MM.1S (cell line): ENCODE results near the gene CASS4.

ENCODE experiments used
- DNase-seq: peaks from one replicate; pipeline ENCODE4 v3.0.0-alpha.2; 2015
- H2AFZ ChIP-seq: fragments of 300-600 bp; sonication (generic); 2 replicates; pipeline ENCODE4 v1.6.0; 2016; ENCODE audit warnings: antibody characterized with exemption, low read length
- H3F3A ChIP-seq: fragments of 300-600 bp; sonication (generic); 2 replicates; pipeline ENCODE4 v1.6.1; 2016; ENCODE audit warnings: mild to moderate bottlenecking, antibody characterized with exemption, low read length, moderate library complexity, mixed read lengths; ENCODE audit not compliant: insufficient read depth
- H3K27ac ChIP-seq: fragments of 300-600 bp; sonication (generic); 2 replicates; pipeline ENCODE4 v1.5.1; 2016; ENCODE audit warnings: mild to moderate bottlenecking, low read length
- H3K27me3 ChIP-seq: fragments of 300-600 bp; sonication (generic); replicated peaks from 2 replicates; pipeline ENCODE4 v1.6.0; 2016; ENCODE audit warnings: low read length; ENCODE audit not compliant: insufficient read depth
- H3K36me3 ChIP-seq: fragments of 300-600 bp; sonication (generic); replicated peaks from 2 replicates; pipeline ENCODE4 v1.6.1; 2016; ENCODE audit warnings: mild to moderate bottlenecking, low read length, mixed read lengths; ENCODE audit not compliant: insufficient read depth
- H3K4me1 ChIP-seq: fragments of 300-600 bp; sonication (generic); 2 replicates; pipeline ENCODE4 v1.6.1; 2016; ENCODE audit warnings: low read length, mixed read lengths
- H3K4me2 ChIP-seq: fragments of 300-600 bp; sonication (generic); 2 replicates; pipeline ENCODE4 v1.6.0; 2016; ENCODE audit warnings: low read depth, low read length
- H3K4me3 ChIP-seq: fragments of 300-600 bp; sonication (generic); 2 replicates; pipeline ENCODE4 v1.5.1; 2016; ENCODE audit warnings: low read length, mixed read lengths
- H3K79me2 ChIP-seq: fragments of 300-600 bp; sonication (generic); 2 replicates; pipeline ENCODE4 v1.6.1; 2016; ENCODE audit warnings: mixed run types, low read length, mixed read lengths
- H3K9ac ChIP-seq: fragments of 300-600 bp; sonication (generic); 2 replicates; pipeline ENCODE4 v1.6.1; 2016; ENCODE audit warnings: low read length, mixed read lengths
- H3K9me2 ChIP-seq: fragments of 300-600 bp; sonication (generic); replicated peaks from 2 replicates; pipeline ENCODE4 v1.6.1; 2016; ENCODE audit warnings: mild to moderate bottlenecking, low read length, mixed read lengths; ENCODE audit not compliant: insufficient read depth
- H3K9me3 ChIP-seq: fragments of 300-600 bp; sonication (generic); replicated peaks from 2 replicates; pipeline ENCODE4 v1.6.1; 2016; ENCODE audit warnings: mild to moderate bottlenecking, low read length, mixed read lengths; ENCODE audit not compliant: insufficient read depth
- H4K20me1 ChIP-seq: fragments of 300-600 bp; sonication (generic); 2 replicates; pipeline ENCODE4 v1.6.1; 2016; ENCODE audit warnings: mild to moderate bottlenecking, low read length, moderate library complexity, mixed read lengths; ENCODE audit not compliant: insufficient read depth
- EZH2 ChIP-seq: fragments of 300-600 bp; sonication (generic); optimal IDR thresholded peaks from 2 replicates; pipeline ENCODE3; 2017; ENCODE audit warnings: low read depth, mild to moderate bottlenecking, antibody characterized with exemption, low read length, mixed read lengths
- EZH2phosphoT487 ChIP-seq: fragments of 300-600 bp; sonication (generic); IDR thresholded peaks from 2 replicates; pipeline ENCODE4 v1.6.1; 2018; ENCODE audit warnings: antibody characterized with exemption, low read length
- TF ChIP-seq, protein P1 (sequence below): fragments of 300-600 bp; sonication (generic); IDR thresholded peaks from 2 replicates; pipeline ENCODE4 v1.5.1; 2016; ENCODE audit warnings: antibody characterized with exemption, low read length, mixed read lengths

The CASS4 gene

GRCh38 chr20:56465997-56466396, 53.9 kb downstream of the CASS4 start:
- no peak overlapping the region for H3K4me3 ChIP-seq

DNA sequence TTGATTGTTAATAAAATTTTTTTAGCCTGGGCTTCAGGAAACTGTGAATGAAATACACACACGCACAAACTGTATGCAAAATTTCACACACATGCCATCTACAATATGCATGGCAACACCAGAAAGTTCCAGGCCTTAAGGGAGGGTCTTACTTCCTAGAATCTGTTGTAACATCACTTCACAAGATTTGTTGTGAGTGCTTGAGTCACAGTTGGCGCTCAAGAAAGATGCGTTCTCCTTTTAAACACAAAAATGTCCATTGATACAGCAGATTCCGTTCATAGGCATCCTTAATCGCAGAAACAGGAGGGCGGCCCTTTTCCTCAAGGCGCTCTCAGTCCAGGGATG, 55.9 kb downstream of the CASS4 start:
- H3K79me2 ChIP-seq: peaks cover 40% of the 10 kb centered on the region
- no peaks in the 10 kb centered on the region for H3F3A ChIP-seq
- peaks cover 10% of the 10 kb centered on the region for H3K27me3 ChIP-seq
- H3K27ac ChIP-seq: no peak overlapping the region
- no peaks in the 10 kb centered on the region for H3K9me3 ChIP-seq
- H3K4me1 ChIP-seq: peaks cover 8% of the 10 kb centered on the region
- no peaks in the 10 kb centered on the region for H3K9me2 ChIP-seq
- H3K36me3 ChIP-seq: no peaks in the 10 kb centered on the region
- TF ChIP-seq EZH2phosphoT487 (no peak), EZH2 (no peak)
- TF ChIP-seq, protein P1, sequence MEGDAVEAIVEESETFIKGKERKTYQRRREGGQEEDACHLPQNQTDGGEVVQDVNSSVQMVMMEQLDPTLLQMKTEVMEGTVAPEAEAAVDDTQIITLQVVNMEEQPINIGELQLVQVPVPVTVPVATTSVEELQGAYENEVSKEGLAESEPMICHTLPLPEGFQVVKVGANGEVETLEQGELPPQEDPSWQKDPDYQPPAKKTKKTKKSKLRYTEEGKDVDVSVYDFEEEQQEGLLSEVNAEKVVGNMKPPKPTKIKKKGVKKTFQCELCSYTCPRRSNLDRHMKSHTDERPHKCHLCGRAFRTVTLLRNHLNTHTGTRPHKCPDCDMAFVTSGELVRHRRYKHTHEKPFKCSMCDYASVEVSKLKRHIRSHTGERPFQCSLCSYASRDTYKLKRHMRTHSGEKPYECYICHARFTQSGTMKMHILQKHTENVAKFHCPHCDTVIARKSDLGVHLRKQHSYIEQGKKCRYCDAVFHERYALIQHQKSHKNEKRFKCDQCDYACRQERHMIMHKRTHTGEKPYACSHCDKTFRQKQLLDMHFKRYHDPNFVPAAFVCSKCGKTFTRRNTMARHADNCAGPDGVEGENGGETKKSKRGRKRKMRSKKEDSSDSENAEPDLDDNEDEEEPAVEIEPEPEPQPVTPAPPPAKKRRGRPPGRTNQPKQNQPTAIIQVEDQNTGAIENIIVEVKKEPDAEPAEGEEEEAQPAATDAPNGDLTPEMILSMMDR: no peak
- no peak for DNase-seq
- peak overlapping the region; percentile 64 for H3K4me2 ChIP-seq
- H3K9ac ChIP-seq: peak overlapping the region; percentile 46; the same call in 1 of the 2 replicates
- no peaks in the 10 kb centered on the region for H4K20me1 ChIP-seq
- H2AFZ ChIP-seq: peak overlapping the region; percentile 93
- H3K4me3 ChIP-seq: peak overlapping the region; percentile 93

More at GRCh38 chr20:56465997-56466396, 53.9 kb downstream of the CASS4 start:
- no peaks in the 10 kb centered on the region for H3K9me3 ChIP-seq
- H3K9me2 ChIP-seq: no peaks in the 10 kb centered on the region
- H3K27me3 ChIP-seq: peaks cover 10% of the 10 kb centered on the region
- no peak overlapping the region for H3K9ac ChIP-seq
- H3K27ac ChIP-seq: no peak overlapping the region
- no peak overlapping the region for H3K4me2 ChIP-seq
- H3K4me1 ChIP-seq: peaks cover 8% of the 10 kb centered on the region
- no peaks in the 10 kb centered on the region for H4K20me1 ChIP-seq
- no peaks in the 10 kb centered on the region for H3F3A ChIP-seq
- H2AFZ ChIP-seq: no peak overlapping the region
- peaks cover 26% of the 10 kb centered on the region for H3K79me2 ChIP-seq
- TF ChIP-seq, protein P1: no peak
- no peak for TF ChIP-seq EZH2
- no peak for DNase-seq
- H3K36me3 ChIP-seq: no peaks in the 10 kb centered on the region

DNA sequence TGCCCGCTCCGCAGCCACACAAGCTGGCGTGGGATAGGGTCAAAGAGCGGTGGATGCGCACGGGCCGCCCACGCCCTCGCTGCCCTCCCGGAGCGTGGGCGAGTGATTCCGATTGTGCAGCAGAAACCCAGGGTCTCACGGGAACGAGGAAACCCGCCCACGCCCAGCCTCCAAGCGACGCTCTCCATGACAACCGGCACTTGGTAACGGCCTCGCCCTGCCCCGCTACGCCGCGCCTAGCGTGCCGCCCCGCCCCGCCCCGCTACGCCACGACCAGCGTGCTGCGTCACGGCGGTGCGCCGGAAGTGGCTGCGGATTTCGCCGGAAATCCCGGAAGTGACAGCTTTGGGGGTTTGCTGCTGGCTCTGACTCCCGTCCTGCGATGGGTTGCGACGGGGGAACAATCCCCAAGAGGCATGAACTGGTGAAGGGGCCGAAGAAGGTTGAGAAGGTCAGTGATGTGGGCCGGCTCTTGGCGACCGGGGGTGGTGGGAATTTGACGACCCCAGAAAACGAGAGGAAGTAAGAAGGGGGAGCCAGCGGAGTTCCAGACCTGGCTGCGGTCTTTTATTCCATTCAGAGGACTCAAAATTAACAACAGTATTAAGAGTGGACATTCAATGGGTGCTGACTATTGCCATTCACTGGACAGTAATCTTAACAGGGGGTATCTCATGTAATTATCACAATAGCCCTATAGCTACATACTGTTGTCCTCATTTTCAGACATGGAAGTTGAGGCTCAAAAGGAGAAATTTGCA, 56.4 kb downstream of the CASS4 start, which contains the start of gene RTF2:
RTF2 (plus strand) TSS at position 312 of the 761 bp plus-strand sequence; CDS start at position 383, 71 bp downstream.
- Histone ChIP-seq H3K27me3 (peaks cover 10% of the 10 kb centered on the region), H3F3A (no peaks in the 10 kb centered on the region), H3K36me3 (no peaks in the 10 kb centered on the region), H3K79me2 (peaks cover 41% of the 10 kb centered on the region), H3K27ac (peak within 1 kb of the TSS; percentile 47; the same call in 1 of the 2 replicates), H3K4me2 (peak within 1 kb of the TSS; percentile 77), H3K9me3 (no peaks in the 10 kb centered on the region), H2AFZ (peak within 1 kb of the TSS; percentile 93), H3K4me3 (peak within 1 kb of the TSS; percentile 93), H3K4me1 (peaks cover 8% of the 10 kb centered on the region), H4K20me1 (no peaks in the 10 kb centered on the region), H3K9me2 (no peaks in the 10 kb centered on the region), H3K9ac (peak within 1 kb of the TSS; percentile 83)
- TF ChIP-seq EZH2 (no peak), EZH2phosphoT487 (no peak)
- TF ChIP-seq, protein P1: no peak
- DNase-seq: peak; percentile 94
